Inflammatory macrophage (primary cell): Measurements from ENCODE around the gene CCR7.

ENCODE experiments used
- DNase-seq, 2 donors: peaks; one replicate each; pipeline ENCODE4 v3.0.0-alpha.2; 2020 to 2022
- total RNA-seq, 18 experiments: gene quantifications; one replicate each; lab custom pipeline; 2026; ENCODE audit warnings: mixed read lengths in 6 of 18, inconsistent platforms in 2 of 18; lab: John Stamatoyannopoulos, UW

The CCR7 gene, protein sequence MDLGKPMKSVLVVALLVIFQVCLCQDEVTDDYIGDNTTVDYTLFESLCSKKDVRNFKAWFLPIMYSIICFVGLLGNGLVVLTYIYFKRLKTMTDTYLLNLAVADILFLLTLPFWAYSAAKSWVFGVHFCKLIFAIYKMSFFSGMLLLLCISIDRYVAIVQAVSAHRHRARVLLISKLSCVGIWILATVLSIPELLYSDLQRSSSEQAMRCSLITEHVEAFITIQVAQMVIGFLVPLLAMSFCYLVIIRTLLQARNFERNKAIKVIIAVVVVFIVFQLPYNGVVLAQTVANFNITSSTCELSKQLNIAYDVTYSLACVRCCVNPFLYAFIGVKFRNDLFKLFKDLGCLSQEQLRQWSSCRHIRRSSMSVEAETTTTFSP
- 0 to 49.8 (median 0.94) reads per million in 18 experiments for total RNA-seq

DNA sequence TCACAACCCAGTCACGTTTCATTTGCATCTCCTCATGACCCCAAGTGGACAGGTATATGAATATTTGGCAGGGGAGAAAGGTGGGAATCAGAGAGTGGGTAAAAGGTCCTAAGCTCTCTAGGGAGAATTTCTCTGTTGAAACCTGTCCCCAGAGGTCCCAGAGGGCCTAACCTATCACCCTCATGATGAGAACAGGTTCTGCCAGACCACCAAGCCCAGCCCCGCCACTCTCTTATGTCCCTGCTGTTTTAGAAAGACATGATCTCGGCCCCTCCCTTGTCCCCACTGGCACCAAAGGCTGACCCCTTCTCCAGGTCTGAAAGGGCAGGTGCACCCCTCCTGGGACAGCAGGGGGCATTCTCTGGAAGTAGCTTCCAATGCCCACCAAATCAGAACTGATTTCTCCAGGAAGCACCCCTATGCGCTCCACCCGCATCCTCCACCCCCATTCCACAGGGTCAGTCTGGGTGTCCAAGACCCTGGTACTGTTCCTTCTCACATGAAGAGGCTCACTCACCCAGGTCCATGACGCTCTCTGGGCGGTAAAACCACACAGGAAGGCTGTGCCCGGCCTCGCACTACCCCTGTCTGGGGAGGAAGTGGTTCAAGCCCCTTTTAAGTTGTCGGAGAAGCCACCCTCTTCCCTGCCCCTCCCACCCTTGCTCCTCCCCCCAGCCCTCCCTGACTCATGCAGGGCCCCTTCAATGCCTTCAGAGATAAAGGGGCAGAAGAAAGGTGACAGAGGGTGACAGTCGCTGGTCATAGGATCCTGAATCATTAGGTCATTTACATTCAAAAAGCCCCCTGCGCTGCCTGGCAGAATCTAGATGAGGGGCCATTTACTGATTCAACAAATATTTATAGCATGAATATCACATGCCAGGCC is at the start of gene CCR7:
CCR7 (minus strand) TSS at position 590 of the 886 bp plus-strand sequence; CDS start at position 527, 63 bp downstream.
- no peak for DNase-seq

DNA sequence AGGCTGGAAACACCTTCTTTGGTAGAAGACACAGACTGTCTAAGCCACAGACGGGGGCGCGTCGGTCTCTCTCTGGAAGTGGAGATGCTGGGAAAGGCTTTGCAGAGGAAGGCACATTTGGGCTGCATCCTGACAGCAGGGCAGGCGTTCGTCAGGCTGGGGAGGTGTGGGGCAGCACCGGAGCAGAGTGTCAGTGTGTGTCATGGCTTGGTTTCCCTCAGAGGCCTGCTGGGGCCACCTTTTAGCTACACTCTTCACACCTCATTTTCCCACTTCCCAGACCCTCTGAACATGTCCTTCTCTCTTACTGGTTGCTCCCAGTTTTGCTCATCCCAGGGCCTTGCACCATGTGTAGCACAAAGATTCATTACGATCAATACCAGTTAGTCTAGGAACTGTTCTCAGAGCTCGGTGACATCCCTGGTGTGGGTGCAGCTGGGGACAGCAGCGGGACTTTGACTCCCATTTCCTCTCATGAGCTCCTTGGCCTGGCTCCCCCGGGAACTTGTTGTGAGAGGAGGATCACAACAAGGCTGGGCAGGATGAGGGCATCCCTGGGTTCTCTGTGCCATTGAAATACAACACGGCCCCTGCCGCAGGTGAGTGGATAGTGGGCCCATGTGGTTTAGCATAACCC is 49.3 kb upstream of the CCR7 start:
- no peak for DNase-seq

DNA sequence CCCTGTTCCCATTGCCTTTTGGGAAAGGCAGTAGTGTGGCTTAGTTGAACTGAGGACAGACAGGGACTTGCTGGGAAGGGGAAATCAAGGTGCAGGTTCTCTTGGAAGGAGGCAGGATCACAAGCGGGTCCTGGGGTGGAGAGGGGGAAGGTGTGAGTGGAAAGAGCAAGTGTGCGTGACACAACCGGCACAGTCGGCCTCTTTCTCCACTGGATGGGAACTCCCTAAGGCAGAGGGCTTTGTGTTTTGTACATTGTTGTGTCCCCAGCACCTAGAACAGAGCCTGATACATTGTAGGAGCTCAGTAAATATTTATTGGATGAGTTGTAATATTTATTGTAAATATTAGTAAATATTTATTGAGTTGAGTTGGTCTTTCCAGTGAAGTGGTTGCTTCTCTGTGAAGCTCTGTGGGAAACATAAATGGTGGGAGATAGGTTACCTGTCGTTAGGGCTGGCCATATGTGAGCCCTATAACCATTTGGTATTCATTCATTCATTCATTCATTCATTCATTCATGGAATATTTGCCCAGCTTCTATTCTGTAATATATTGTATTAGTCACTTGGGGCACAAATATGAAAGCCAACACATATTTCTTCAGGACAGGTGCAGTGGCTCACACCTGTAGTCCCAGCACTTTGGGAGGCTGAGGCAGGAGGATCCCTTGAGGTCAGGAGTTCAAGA is 48.3 kb upstream of the CCR7 start:
- DNase-seq, result no peak

DNA sequence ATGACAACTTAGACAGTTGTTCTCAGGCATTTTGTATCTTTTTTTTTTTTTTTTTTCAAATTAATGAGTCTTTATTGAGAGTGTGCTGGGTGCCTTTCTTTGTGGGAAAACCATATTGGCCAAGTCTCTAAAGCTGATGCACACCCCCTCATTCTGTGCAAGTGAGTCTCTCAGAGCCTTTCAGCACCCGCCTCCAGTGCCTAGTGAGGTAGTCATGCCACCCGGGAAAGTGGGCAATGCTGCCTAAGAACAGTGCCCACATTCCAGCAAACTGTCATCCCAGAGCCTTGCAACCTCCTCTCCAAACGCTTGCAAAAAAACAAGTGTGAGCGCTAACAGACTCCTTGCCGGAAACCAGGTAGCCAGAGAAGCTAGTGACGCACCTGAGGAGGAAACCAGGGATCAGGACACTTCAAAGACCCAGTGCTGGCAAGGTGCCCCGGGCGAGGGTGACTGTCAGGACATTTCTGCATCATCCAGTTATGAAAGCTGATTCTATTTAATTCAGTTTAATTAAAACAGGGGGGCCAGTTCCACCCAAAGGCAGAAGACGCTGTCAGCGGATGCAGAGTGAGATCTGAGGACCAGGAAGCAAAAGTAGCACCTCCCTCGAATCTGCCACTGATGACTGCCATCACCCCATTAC is 47.5 kb upstream of the CCR7 start:
- no peak for DNase-seq

DNA sequence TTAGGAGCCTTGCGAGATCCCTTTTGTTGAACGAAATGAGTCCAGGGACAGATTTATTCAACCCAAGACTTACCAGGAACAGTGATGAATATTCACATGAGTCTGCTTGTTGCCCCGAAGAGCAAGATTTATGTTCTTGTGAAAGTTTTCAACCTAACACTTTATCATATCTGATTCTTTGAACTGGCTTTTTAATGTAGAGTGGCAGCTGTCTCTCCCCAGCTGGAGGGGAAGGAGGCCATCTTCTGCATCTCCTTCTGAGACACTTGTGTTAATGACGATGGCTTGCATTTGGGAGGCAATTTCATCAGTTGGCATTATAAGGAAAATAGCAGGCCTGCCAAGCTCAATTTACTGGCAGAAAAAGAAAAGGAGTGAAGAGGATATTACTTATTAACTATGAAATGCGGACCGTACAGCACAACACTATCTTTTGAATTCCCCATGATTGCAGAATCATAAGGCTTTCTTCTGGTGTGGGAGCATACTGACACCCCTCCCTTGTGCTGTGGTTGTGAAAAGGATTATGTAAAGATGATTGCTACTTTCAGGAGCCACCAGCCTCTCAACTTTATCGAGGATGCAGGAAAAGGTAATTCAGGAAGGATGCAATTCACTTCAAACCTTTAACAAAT is 46.7 kb upstream of the CCR7 start:
- no peak for DNase-seq

DNA sequence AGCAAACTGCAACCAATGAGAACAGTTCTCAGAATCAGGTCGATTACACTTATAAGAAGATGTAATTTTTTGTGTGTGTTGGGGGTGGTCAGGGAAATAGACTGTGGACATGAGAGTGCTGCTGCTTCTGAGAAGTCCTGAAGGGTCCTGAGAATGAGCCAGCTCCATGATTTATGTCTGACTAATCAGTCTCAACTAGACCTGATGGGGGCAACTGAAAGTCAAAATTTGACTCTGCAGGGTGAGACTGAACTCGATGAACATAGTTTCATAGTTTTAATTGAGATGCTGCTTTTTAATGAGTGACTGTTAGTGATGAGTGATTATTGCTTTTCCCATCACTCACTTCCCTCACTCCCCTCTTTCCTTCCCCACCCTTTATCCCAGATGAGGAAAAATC is 45.1 kb upstream of the CCR7 start:
- DNase-seq, result no peak

DNA sequence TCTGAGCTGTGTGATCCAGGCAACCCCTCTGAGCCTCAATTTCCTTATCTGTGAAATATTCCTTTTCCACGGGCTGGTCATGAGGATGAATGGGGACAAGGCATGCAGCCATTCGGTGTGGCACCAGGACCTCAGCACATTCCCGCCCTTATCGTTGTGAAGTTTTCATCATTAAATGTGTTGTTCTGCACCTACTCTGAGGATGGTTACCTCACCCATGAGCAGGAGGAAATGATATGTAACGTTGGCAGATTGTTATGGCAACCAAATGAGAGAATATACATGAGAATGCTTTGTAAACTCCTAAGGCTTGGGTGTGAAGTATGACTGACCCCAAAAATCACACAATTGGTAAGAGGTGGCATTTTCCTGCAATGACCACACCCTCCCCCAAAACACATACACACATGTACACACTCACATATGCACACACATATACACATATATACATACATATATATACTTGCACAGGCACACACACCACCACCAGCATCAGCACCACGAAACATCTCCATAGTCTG is 42.8 kb upstream of the CCR7 start:
- DNase-seq, result no peak

DNA sequence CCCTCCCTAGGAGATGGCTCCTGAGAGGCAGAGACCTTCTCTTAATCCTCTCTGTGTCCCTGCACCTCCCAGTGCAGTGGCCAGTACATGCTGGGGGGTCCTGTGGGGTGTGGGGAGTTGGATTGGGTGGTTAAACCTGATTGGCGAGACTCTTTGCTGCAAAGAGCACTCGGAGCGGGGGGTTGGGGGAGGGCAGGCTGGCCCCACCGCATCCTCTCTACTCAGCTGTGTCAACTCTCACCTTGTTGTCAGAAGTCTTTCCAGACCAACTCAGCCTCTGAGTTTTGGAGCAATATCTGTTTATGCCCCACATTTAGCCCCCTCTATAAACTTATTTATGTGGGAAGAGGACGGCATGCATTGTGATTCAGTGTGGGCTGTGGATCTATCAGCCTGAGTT is 42.4 kb upstream of the CCR7 start:
- DNase-seq, result no peak

DNA sequence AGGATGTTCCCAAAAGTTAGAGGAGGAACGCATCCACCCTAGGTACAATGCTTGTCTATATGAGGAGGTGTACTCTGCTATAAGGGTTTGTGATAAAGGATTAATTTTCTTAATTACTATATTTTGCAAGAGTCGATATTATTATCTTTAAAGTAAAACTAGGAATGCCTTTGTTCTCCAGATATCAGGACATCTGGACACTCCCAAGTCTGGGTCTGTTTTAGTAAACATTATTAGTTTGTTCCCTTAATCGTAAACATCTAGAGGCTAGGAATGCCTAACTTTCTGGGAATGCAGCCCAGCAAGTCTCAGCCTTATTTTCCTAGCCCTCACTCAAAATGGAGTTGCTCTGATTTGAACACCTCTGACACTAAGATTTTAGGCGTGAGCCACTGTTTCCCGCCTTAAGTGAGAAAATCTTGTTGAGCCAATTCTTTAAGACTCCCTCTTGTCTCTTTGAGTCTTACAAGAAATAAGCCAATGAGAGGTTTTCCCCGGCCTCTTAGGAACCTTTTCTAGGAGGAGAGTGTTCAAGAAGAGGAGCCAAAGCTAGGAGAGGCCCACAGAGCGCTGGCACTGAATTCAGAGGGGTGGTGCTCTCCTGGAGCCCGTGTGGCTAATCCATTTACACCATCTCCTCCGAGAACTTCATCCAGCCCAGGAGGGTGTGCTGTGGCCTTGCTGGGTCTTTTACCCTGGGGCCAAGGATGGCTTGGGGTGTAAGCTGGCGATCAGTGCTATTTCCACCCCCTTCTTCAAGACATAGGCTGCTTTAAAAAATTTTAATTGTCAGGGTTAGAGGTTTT is 41.5 kb upstream of the CCR7 start:
- no peak for DNase-seq

DNA sequence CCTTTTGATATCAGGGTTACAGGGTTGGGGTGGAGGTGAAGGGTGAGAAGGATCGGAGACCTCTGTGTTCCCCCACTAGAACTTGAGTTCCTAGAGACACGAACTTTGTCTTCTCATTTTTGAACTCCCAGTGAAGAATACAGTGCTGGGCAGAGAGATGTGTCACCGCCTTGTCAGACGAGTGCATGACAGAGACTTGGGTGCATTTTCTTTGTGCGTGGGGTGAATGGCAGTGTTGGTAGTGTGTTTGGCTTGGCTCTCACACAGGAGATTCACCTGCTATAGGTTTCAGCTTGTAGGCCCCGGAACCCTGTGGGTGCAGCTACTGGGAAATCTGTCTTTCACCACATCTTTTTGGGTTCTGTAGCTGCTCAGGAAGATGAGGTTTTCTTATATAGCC is 40.0 kb upstream of the CCR7 start:
- DNase-seq, result no peak

DNA sequence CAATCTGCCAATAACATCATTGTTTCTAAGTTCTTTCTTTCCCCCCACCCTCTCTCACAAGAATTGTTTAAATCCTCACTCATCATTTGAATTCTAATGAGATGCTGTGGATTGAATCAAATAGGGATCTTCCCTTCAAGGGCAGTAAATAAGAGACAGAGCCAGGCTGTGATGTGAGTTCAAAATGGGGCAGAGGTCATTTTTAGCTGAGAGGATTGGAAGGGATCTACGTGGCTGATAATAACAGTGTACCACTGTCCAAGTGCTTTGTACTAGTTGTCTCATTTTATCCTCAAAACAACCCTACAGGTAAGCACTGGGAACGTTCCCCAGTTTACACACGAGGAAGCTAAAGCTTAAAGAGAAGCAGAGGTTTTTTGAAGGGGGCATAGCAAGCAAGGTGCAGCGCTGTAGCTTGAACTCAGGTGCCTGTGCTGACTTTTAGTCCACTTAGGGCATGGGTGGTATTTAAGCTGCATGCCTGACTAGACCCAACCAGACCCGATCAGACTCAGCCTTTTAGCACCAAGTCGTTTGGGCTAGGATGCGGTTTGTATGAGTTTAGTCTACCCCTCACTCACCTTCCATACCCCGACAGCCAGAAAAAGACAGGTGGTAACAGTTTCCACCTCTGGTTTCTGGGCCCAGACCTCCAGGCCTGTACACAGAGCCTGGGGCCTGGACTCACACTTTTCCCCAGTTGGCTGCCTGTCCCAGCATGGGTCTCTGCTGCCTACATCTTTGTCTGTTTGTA is 39.2 kb upstream of the CCR7 start:
- DNase-seq, result no peak

DNA sequence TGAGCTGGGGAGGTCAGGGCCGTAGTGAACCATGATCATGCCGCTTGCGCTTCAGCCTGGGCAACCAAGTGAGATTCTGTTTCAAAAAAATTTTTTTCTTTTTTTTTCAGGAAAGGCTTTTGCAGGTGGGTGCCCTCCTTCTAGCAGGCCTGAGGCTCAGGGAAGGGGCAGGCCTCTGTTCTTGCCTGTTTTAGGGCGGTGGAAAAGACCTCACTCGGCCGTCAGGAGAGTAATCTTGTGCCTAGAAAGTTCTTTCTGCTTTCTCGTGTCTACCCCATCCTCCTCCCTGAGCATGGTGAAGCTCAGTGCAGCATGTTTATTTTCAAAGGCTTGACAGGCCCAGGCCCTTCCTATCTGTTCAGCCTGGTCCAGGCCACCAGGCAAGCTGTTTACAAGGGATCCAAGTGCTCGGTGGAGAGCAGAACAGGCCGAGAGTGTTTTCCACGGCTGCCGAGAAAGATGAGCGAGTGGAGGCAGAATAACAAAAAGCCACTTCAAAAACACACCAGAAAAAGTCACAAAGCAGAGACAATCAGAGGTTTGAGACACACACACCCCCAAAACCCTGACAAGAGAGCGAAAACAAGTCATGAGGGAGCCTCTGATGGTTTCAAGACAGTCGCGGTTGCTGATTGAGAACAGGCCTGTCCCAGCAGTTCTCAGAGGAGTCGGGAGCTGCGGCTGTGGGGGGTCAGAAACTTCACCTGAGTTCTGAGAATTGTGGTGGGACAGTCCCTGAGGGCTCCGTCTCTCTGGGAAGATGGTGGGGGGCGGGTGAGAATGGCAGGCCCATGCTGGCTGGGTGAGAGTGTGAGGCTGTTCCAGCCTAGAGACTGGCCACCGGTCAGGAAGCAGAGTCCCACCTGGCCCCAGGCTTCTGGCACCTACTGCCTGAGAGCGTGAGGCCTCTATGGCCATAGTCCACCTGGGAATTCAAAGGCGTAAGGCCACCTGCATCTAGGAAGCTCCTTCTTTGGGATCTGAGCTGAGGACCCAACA is 37.5 kb upstream of the CCR7 start:
- no peak for DNase-seq

DNA sequence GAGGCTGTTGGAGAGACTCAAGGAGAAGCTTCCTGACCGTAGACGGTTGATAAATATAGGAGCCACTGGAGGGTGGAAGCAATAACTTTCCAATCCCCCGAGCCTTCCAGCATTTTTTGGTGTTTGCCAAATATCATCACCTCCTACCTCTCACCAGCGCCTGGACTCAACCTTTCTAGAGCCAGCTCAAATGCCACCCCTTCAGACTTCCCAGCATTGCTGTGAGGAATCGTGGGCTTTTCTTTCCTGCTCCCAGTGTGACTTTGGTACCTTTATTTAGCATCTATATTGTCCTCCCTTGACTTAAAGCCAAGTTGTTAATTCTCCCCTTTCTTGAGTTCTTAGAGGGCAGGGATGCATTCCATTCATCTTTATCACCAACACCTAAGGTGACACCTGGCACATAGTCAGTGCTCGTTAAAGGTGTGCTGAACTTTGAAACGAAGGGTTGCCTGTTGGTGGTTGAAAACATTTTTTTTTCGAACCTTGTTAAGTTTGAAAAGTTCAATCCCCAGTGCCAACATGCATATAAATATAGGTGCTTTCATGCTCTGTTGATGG is 35.3 kb upstream of the CCR7 start:
- no peak for DNase-seq

DNA sequence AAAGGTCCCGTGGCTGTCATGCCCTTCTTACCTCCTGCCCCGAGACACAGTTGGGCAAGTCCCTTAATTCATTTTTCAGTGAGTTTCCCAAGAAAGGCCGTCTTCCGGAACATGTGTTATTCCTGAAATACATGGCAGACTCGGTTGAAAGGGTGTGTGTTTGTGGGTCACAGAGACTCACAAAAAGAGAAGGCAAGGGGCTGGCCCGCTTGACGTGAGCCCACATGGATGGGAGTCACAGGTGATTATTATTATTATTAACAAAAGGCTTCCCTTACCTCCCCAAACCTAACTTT is 34.1 kb upstream of the CCR7 start:
- no peak for DNase-seq

DNA sequence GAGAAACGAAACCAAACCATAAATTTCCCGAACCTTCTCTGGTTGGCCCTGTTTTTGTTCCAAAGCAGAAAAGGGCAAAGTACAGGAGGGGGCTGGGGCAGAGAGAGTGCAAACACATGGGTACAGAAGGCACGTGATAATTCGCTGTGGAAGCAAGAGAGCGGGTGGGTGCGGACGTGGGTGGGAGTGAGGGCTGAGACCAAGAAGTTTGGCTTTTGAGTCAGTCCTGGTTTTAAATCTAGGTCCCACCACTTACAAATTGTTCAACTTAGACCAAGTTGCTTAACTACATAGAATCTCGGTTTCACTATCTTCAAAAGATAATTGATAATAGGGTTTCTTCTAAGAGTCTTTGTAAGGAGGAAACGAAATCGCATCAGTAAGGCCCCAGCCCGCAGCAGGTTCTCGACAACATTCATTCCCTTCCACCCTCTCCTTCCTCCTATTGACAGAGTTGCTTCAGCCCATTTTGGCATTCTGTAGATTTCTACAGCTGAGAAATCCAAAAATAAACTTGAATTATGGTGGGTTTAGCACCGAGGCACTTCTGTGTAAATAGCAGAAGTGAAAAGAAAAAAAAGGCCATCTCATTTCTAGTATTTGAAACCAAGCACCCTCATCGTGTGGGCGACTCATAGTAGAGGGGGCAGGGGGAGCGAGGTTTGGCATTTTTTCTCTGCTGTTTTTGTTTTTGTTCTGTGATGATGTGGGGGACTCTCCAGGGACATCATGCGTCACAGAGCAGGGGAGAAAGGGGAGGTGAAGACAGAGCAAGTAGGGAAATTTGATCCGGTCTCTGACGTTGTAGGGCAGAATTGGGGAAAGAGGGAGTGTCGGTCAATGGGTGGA is 33.6 kb upstream of the CCR7 start:
- DNase-seq, result peak; percentile 59 to 72

DNA sequence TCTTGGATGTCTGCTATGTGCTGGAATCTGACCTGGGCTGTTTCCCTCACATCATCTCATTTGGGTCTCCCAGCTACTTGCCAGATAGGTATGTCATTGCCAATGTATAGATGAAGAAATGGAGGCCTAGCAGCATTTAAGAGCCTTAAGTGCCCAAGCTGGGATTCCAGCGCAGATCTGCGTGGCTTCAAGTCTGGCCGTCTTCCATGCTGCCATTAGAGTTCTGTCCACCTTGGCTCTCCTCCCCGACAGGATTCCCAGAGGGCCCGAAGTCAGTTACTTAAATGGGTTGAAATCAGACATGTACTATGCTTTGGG is 33.0 kb upstream of the CCR7 start:
- DNase-seq, result no peak

DNA sequence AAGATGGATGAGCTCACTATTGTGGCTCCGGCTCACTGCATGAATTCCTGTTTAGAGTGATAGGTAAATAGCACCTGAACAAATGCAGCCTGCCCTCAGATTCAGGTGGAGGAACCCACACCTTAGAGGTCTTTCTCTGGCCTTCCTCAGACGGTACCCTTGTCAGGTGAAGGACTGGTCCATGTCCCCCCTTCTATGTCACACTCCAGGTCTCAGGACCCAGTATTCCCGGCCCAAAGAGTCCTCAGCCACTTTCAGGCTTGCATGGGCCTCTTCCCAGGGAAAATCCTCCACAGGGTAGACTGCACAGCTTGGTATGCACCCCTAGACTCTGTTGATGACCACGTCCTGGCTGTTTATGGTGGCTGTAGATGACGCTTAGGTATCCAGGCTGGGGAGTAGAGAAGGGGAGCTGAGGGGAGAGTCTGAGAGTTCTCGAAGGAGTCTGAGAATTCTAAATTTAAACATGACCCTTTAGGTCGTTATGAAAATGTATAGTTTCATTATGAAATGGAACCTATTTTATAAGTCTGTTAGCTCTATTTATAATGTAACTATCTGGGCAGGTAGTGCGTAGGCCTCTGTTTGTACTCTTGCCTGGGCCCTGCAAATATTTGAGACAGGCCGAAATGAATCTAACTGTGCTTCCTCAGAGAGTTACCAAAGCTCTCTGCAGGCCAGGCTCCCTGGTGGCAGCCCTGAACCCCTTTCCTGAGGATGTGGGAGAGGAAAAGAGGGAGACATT is 32.5 kb upstream of the CCR7 start:
- no peak for DNase-seq
